Measurements from ENCODE around the gene ZNF106.

DNA sequence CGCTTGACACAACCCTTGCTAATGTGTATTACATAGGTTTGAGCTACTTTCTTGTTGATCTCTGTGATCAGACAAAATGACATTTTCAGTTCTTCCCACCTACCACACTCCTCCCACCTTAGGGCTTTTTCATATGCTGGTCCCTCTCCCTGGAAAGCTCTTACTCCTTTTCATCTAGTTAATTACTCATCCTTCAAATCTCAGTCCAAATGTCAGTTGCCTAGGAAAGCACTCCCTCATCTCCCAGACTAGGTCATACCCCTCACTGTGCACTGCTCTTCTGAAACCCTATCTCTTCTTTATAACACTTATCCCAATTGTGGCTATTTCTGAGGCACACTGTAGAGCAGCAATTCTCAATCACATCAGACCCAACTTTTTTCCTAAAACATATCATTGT, 7.3 kb downstream of the ZNF106 start:
- TF ChIP-seq POLR2A (IDR thresholded peaks at IDR 0.05) (no peak), POLR2AphosphoS5 (IDR thresholded peaks at IDR 0.05) (no peak)
- TF ChIP-seq, protein P1, sequence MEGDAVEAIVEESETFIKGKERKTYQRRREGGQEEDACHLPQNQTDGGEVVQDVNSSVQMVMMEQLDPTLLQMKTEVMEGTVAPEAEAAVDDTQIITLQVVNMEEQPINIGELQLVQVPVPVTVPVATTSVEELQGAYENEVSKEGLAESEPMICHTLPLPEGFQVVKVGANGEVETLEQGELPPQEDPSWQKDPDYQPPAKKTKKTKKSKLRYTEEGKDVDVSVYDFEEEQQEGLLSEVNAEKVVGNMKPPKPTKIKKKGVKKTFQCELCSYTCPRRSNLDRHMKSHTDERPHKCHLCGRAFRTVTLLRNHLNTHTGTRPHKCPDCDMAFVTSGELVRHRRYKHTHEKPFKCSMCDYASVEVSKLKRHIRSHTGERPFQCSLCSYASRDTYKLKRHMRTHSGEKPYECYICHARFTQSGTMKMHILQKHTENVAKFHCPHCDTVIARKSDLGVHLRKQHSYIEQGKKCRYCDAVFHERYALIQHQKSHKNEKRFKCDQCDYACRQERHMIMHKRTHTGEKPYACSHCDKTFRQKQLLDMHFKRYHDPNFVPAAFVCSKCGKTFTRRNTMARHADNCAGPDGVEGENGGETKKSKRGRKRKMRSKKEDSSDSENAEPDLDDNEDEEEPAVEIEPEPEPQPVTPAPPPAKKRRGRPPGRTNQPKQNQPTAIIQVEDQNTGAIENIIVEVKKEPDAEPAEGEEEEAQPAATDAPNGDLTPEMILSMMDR (IDR thresholded peaks at IDR 0.05): no peak

All from suprapubic skin (tissue), 4 donors.